HepG2 (cell line): ENCODE measurements around the gene ANKFY1. TPM values are rescaled to one million over a fixed set of nuclear protein-coding genes. Genes with fewer than 3 reads are reported as not detected.

Experiments used
- ATAC-seq: fragments of 200-7000 bp; cut with Tn5 transposase; 3 replicates; pipeline ENCODE4 v1.9.1; 2020; ENCODE audit warnings: mild to moderate bottlenecking, moderate library complexity
- Bru-seq: library from RNA; stranded (reverse); fragments of 400-500 nt; gene quantifications from one replicate; lab custom pipeline; 2021; lab: Mats Ljungman, UMichigan
- BruChase-seq, 2 experiments: library from RNA; stranded (reverse); fragments of 400-500 nt; gene quantifications; one replicate each; lab custom pipeline; 2021; lab: Mats Ljungman, UMichigan
- BruUV-seq: library from RNA; stranded (reverse); fragments of 400-500 nt; replicated peaks from 2 replicates; lab custom pipeline; 2021; lab: Mats Ljungman, UMichigan
- CTCF ChIA-PET: fragments of 300-600 bp; formaldehyde crosslinking; extraction: SDS; loops from one replicate; lab custom pipeline; 2021; ENCODE audit warnings: low total read pairs, inconsistent platforms, low intra/inter-chr PET ratio; lab: Yijun Ruan, JAX
- POLR2A ChIA-PET: fragments of 350-600 bp; sonication (Branson Sonifier 250); formaldehyde crosslinking; loops from one replicate; lab custom pipeline; 2020; ENCODE audit warnings: antibody characterized with exemption, inconsistent platforms; lab: Yijun Ruan, JAX
- DNase-seq: peaks from one replicate; pipeline ENCODE4 v3.0.0-alpha.2; 2015; ENCODE audit warnings: low spot score
- FAIRE-seq: peaks from 3 replicates; lab custom pipeline; 2011; peaks lifted over from hg19 to GRCh38; lab: Jason Lieb, UNC
- H2AFZ ChIP-seq: one replicate; pipeline ENCODE4 v1.6.1; 2011; ENCODE audit warnings: low read length, inconsistent platforms
- H3K27ac ChIP-seq: fragments of 300-600 bp; 3 replicates; pipeline ENCODE4 v1.8.0; 2011; ENCODE audit warnings: mixed run types, mild to moderate bottlenecking, mixed read lengths, low read length, inconsistent platforms; ENCODE audit not compliant: insufficient read depth; ENCODE audit errors: extremely low read length
- H3K27me3 ChIP-seq, 2 experiments: fragments of 200-600 bp in 1 of 2; 2 replicates in 1 of 2; 3 replicates in 1 of 2; pipeline versions ENCODE4 v1.6.0 to v1.8.0; 2011; ENCODE audit warnings: low read length in 2 of 2, mild to moderate bottlenecking in 2 of 2, moderate library complexity in 2 of 2, inconsistent platforms in 1 of 2; ENCODE audit not compliant: insufficient read depth in 2 of 2, control insufficient read depth in 1 of 2
- H3K36me3 ChIP-seq, 2 experiments: fragments of 200-600 bp in 1 of 2; replicated peaks in 1 of 2; 2 replicates in 1 of 2; 3 replicates in 1 of 2; pipeline versions ENCODE4 v1.5.1 to v1.8.0; 2011; ENCODE audit warnings: low read length in 2 of 2, inconsistent platforms in 1 of 2; ENCODE audit not compliant: insufficient read depth in 2 of 2, control insufficient read depth in 1 of 2
- H3K4me1 ChIP-seq: 2 replicates; pipeline ENCODE4 v1.5.1; 2012; ENCODE audit warnings: low read length, inconsistent platforms; ENCODE audit not compliant: insufficient read depth
- H3K4me2 ChIP-seq: 2 replicates; pipeline ENCODE4 v1.6.0; 2011; ENCODE audit warnings: low read depth, low read length, inconsistent platforms
- H3K4me3 ChIP-seq, 3 experiments: fragments of 200-600 bp in 1 of 3; sonication (generic), shearing (Covaris generic) in 1 of 3; replicated peaks in 1 of 3; 2 replicates each; pipeline ENCODE4 v1.5.1; 2011 to 2016; ENCODE audit warnings: low read length in 3 of 3, inconsistent platforms in 2 of 3, low read depth in 2 of 3, mild to moderate bottlenecking in 2 of 3, control low read depth in 1 of 3, mixed read lengths in 1 of 3; ENCODE audit not compliant: insufficient read depth in 1 of 3
- H3K79me2 ChIP-seq: one replicate; pipeline ENCODE4 v1.6.1; 2011; ENCODE audit warnings: low read length, inconsistent platforms; ENCODE audit not compliant: insufficient read depth
- H3K9ac ChIP-seq: 2 replicates; pipeline ENCODE4 v1.6.0; 2011; ENCODE audit warnings: mild to moderate bottlenecking, low read depth, low read length, inconsistent platforms; ENCODE audit not compliant: insufficient read depth
- H3K9me3 ChIP-seq: 2 replicates; pipeline ENCODE4 v1.5.1; 2012; ENCODE audit warnings: mild to moderate bottlenecking, low read length
- H4K20me1 ChIP-seq: 2 replicates; pipeline ENCODE4 v1.6.0; 2011; ENCODE audit warnings: inconsistent platforms, mild to moderate bottlenecking, low read length, moderate library complexity; ENCODE audit not compliant: insufficient read depth
- KLF16 ChIP-seq, 2 experiments: sonication (generic) in 1 of 2; formaldehyde crosslinking in 1 of 2; IDR thresholded peaks; 2 replicates each; pipeline versions ENCODE4 v1.6.1 to v1.8.0; 2016 to 2023; ENCODE audit warnings: missing genetic modification reagents in 2 of 2, missing compliant biosample characterization in 1 of 2
- NR1H2 ChIP-seq: sonication (generic); formaldehyde crosslinking; IDR thresholded peaks from 2 replicates; pipeline ENCODE4 v1.8.1; 2022; ENCODE audit warnings: low read depth, missing genetic modification reagents, borderline replicate concordance
- TCF7 ChIP-seq: sonication (generic); IDR thresholded peaks from 2 replicates; pipeline ENCODE4 v1.6.1; 2016; ENCODE audit warnings: antibody characterized with exemption, low read depth
- whole genome bisulfite sequencing: methylation state at CpG from one replicate; pipeline ENCODE4 v1.1.6; 2017; ENCODE audit warnings: low lambda C conversion rate; 5-methylcytosine and 5-hydroxymethylcytosine counted together
- in situ Hi-C: cut with HindIII; loops from 2 replicates; pipeline ENCODE4 v1.10.0; 2017; ENCODE audit warnings: low pct_unique_long_range_greater_than_20kb; ENCODE audit not compliant: extremely low pct_ligation_motif_present
- intact Hi-C: fragments of 100-400 bp; cut with micrococcal nuclease; formaldehyde crosslinking; loops from one replicate; pipeline ENCODE4 v1.10.0; 2022; ENCODE audit not compliant: unreplicated experiment
- long read RNA-seq, 2 experiments: library from RNA in 1 of 2; library from polyadenylated mRNA in 1 of 2; stranded (forward) in 1 of 2; unstranded in 1 of 2; transcript quantifications; one replicate each; pipeline ENCODE4 v2.0.0, GENCODE V29; 2019 to 2022
- polyA minus RNA-seq, 3 experiments: library from RNA; depleted of rRNA, polyadenylated mRNA; stranded (reverse); fragments of >200 nt; gene quantifications; 2 replicates each; pipeline ENCODE4 v1.2.3, GENCODE V29; 2011; ENCODE audit warnings: low replicate concordance in 1 of 3
- polyA plus RNA-seq, 8 experiments: library from polyadenylated mRNA; depleted of rRNA in 3 of 8; stranded (reverse) in 7 of 8; unstranded in 1 of 8; fragments of >200 nt; fragmentation: Illumina TruSeq in 4 of 8; extraction: Trizol in 4 of 8; gene quantifications; 2 replicates each; pipeline versions ENCODE4 v1.2.1 to v1.2.3, GENCODE V29; 2011 to 2016; ENCODE audit warnings: low read depth in 4 of 8, missing spikeins in 1 of 8, mixed read lengths in 1 of 8; ENCODE audit not compliant: insufficient read depth in 1 of 8
- total RNA-seq, 5 experiments: library from RNA; depleted of rRNA; stranded (reverse); fragments of >200 nt; fragmentation: Illumina TruSeq; extraction: Trizol; gene quantifications; 2 replicates each; pipeline ENCODE4 v1.2.3, GENCODE V29; 2016; ENCODE audit warnings: low read depth in 1 of 5
- TF ChIP-seq, protein P1 (sequence below): sonication (generic); formaldehyde crosslinking; IDR thresholded peaks from 2 replicates; pipeline ENCODE4 v1.8.1; 2023; ENCODE audit warnings: mild to moderate bottlenecking, missing genetic modification reagents
- TF ChIP-seq, protein P2 (sequence below): sonication (generic); formaldehyde crosslinking; IDR thresholded peaks from 2 replicates; pipeline ENCODE4 v1.4.0; 2020; ENCODE audit warnings: missing genetic modification reagents
- TF ChIP-seq, protein P3 (sequence below): sonication (generic); formaldehyde crosslinking; IDR thresholded peaks from 2 replicates; pipeline ENCODE4 v1.5.0; 2020; ENCODE audit warnings: missing genetic modification reagents

ANKFY1 gene, protein sequence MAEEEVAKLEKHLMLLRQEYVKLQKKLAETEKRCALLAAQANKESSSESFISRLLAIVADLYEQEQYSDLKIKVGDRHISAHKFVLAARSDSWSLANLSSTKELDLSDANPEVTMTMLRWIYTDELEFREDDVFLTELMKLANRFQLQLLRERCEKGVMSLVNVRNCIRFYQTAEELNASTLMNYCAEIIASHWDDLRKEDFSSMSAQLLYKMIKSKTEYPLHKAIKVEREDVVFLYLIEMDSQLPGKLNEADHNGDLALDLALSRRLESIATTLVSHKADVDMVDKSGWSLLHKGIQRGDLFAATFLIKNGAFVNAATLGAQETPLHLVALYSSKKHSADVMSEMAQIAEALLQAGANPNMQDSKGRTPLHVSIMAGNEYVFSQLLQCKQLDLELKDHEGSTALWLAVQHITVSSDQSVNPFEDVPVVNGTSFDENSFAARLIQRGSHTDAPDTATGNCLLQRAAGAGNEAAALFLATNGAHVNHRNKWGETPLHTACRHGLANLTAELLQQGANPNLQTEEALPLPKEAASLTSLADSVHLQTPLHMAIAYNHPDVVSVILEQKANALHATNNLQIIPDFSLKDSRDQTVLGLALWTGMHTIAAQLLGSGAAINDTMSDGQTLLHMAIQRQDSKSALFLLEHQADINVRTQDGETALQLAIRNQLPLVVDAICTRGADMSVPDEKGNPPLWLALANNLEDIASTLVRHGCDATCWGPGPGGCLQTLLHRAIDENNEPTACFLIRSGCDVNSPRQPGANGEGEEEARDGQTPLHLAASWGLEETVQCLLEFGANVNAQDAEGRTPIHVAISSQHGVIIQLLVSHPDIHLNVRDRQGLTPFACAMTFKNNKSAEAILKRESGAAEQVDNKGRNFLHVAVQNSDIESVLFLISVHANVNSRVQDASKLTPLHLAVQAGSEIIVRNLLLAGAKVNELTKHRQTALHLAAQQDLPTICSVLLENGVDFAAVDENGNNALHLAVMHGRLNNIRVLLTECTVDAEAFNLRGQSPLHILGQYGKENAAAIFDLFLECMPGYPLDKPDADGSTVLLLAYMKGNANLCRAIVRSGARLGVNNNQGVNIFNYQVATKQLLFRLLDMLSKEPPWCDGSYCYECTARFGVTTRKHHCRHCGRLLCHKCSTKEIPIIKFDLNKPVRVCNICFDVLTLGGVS
- 16.8 and 36.8 TPM in 2 replicates for total RNA-seq (2016; rRNA removed; fragmentation: Illumina TruSeq; extraction: Trizol)
- 9.6 and 12.9 TPM in 2 replicates for total RNA-seq (2016; cell fraction: cytosol; rRNA removed; fragmentation: Illumina TruSeq; extraction: Trizol; ENCODE audit: low read depth)
- 14.9 and 36.2 TPM in 2 replicates for total RNA-seq (2016; cell fraction: insoluble cytoplasmic fraction; rRNA removed; fragmentation: Illumina TruSeq; extraction: Trizol)
- 8.7 and 9.4 TPM in 2 replicates for total RNA-seq (2016; cell fraction: membrane; rRNA removed; fragmentation: Illumina TruSeq; extraction: Trizol)
- total RNA-seq (2016; cell fraction: nucleus; rRNA removed; fragmentation: Illumina TruSeq; extraction: Trizol): 26.9 and 29.7 TPM in 2 replicates
- polyA plus RNA-seq (2011; rRNA removed): 11.9 and 12.7 TPM in 2 replicates
- polyA plus RNA-seq (2011; cell fraction: cytosol; rRNA removed): 6.5 and 7.6 TPM in 2 replicates
- polyA plus RNA-seq (2011; cell fraction: nucleus; rRNA removed): 73.8 and 74.5 TPM in 2 replicates
- polyA plus RNA-seq (2012): 11.5 and 14.0 TPM in 2 replicates
- polyA plus RNA-seq (2016; cell fraction: cytosol; fragmentation: Illumina TruSeq; extraction: Trizol; ENCODE audit: low read depth): 0.83 and 0.88 TPM in 2 replicates
- 15.5 and 18.4 TPM in 2 replicates for polyA plus RNA-seq (2016; cell fraction: insoluble cytoplasmic fraction; fragmentation: Illumina TruSeq; extraction: Trizol; ENCODE audit: low read depth)
- polyA plus RNA-seq (2016; cell fraction: membrane; fragmentation: Illumina TruSeq; extraction: Trizol; ENCODE audit: low read depth): 2.3 and 2.6 TPM in 2 replicates
- 37.7 and 41.0 TPM in 2 replicates for polyA plus RNA-seq (2016; cell fraction: nucleus; fragmentation: Illumina TruSeq; extraction: Trizol; ENCODE audit: insufficient read depth, low read depth)
- 47.3 and 71.2 TPM in 2 replicates for polyA minus RNA-seq (2011; rRNA and poly(A)+ RNA removed; ENCODE audit: low replicate concordance)
- polyA minus RNA-seq (2011; cell fraction: cytosol; rRNA and poly(A)+ RNA removed): 18.7 and 20.6 TPM in 2 replicates
- 36.8 and 42.4 TPM in 2 replicates for polyA minus RNA-seq (2011; cell fraction: nucleus; rRNA and poly(A)+ RNA removed)
- Bru-seq, nascent RNA: percentile 61 among the genes with signal in this experiment
- BruChase-seq, experiment 1, labeled RNA remaining after a 6-hour chase: percentile 73 among the genes with signal in this experiment
- percentile 68 among the genes with signal in this experiment for BruChase-seq, experiment 2, labeled RNA remaining after a 2-hour chase
- long read RNA-seq, experiment 1, partial matches to known transcripts: 0 of 3 reads
- long read RNA-seq, experiment 1, other reads (novel, unspliced or antisense): 2 of 3 reads
- long read RNA-seq, experiment 2, partial matches to known transcripts: 7 of 37 reads
- long read RNA-seq, experiment 2, other reads (novel, unspliced or antisense): 30 of 37 reads

DNA sequence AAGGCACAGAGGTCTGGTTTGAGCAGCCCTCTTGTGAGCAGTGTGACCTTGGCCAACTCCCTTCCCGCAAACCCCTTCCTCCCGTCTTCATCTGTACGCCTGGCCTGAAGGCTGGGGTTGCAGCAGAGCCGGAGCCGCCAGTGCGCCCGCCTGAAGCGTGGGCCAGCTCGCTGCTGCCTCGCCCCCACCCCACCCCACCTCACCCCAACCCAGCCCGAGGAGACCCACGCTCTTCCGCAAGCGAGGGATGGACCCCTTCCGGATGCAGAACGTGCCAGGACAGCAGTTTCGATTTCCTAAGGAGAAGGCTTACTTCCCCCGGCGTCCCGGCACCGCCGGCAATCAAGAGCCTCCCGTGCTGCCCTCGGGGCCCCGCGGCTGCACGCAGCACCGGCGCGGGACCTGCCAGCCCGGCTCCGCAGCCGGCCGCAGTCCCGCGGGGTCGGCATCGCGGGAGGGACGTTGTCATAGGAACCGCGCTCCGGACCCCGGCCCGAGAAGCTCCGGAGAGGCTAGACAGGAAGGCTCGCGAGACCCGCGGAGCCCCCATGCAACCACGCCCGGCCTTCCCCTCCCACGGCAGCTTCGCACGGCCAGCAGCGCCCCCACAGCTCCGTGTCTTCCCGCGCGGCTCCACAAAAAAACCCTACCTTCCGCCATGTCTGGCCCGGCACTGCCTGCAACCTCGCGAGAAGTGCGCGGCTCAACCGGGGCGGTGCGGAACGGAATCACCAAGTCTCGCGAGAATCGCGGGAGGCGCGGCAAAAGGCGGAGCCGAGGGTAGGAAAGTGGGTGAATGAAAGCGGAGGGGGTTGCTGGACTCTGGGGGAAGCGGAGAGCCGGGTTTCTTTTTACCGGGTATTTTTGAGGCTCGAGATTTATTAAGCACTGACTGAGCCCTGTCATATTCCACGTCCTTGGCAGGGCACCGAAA is at the start of gene ANKFY1:
ANKFY1 (minus strand) TSS at position 698 of the 934 bp plus-strand sequence; CDS start at position 660, 38 bp downstream.
- FAIRE-seq: peak; percentile 43
- Histone ChIP-seq H2AFZ (peak within 1 kb of the TSS; percentile 55), H3K27me3 (no peaks in the 10 kb centered on the region; a peak in 1 of 5 replicates), H3K4me1 (peaks cover 26% of the 10 kb centered on the region), H3K4me3 (peak within 1 kb of the TSS; percentile 97 to 98 (median 97)), H3K4me2 (peak within 1 kb of the TSS; percentile 95), H3K27ac (peak within 1 kb of the TSS; percentile 70), H3K9ac (peak within 1 kb of the TSS; percentile 81), H4K20me1 (no peaks in the 10 kb centered on the region; the same call in 1 of the 2 replicates), H3K9me3 (no peaks in the 10 kb centered on the region), H3K79me2 (peaks cover 46% of the 10 kb centered on the region), H3K36me3 (peaks cover 2 to 5% of the 10 kb centered on the region in 2 experiments; a peak in 3 of 5 replicates)
- intact Hi-C loops: no loop called here
- under 1% methylated on average over 34 of the region's 85 CpGs for WGBS
- BruUV-seq: no TSS peak
- ChIA-PET POLR2A (interaction anchor here (1.3 to 1.4 kb wide), 2 partner anchors 69 to 121 kb away, joined by 3 to 4 read pairs; partner anchors contain the start of genes CYB5D2 and ZZEF1), CTCF (no interaction called here)
- DNase-seq: peak; percentile 87
- ATAC-seq: peak; percentile 93
- in situ Hi-C loops: no loop called here
- no peak for TF ChIP-seq NR1H2 (CRISPR knock-in tag)
- TF ChIP-seq, protein P1, sequence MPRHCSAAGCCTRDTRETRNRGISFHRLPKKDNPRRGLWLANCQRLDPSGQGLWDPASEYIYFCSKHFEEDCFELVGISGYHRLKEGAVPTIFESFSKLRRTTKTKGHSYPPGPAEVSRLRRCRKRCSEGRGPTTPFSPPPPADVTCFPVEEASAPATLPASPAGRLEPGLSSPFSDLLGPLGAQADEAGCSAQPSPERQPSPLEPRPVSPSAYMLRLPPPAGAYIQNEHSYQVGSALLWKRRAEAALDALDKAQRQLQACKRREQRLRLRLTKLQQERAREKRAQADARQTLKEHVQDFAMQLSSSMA (CRISPR knock-in tag): peak; percentile 95
- no peak for TF ChIP-seq TCF7
- TF ChIP-seq, protein P2, sequence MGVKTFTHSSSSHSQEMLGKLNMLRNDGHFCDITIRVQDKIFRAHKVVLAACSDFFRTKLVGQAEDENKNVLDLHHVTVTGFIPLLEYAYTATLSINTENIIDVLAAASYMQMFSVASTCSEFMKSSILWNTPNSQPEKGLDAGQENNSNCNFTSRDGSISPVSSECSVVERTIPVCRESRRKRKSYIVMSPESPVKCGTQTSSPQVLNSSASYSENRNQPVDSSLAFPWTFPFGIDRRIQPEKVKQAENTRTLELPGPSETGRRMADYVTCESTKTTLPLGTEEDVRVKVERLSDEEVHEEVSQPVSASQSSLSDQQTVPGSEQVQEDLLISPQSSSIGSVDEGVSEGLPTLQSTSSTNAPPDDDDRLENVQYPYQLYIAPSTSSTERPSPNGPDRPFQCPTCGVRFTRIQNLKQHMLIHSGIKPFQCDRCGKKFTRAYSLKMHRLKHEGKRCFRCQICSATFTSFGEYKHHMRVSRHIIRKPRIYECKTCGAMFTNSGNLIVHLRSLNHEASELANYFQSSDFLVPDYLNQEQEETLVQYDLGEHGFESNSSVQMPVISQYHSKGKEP (CRISPR knock-in tag): no peak
- TF ChIP-seq KLF16 (CRISPR knock-in tag; IDR thresholded peaks at IDR 0.05): peak in 1 of 2 experiments; percentile 67; a peak in 1 of 4 replicates
- TF ChIP-seq, protein P3, sequence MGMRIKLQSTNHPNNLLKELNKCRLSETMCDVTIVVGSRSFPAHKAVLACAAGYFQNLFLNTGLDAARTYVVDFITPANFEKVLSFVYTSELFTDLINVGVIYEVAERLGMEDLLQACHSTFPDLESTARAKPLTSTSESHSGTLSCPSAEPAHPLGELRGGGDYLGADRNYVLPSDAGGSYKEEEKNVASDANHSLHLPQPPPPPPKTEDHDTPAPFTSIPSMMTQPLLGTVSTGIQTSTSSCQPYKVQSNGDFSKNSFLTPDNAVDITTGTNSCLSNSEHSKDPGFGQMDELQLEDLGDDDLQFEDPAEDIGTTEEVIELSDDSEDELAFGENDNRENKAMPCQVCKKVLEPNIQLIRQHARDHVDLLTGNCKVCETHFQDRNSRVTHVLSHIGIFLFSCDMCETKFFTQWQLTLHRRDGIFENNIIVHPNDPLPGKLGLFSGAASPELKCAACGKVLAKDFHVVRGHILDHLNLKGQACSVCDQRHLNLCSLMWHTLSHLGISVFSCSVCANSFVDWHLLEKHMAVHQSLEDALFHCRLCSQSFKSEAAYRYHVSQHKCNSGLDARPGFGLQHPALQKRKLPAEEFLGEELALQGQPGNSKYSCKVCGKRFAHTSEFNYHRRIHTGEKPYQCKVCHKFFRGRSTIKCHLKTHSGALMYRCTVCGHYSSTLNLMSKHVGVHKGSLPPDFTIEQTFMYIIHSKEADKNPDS (CRISPR knock-in tag): no peak
